Caco-2 (cell line): ENCODE results near the gene ACTR1A. TPM values are rescaled to one million over a fixed set of nuclear protein-coding genes. Genes with fewer than 3 reads are reported as not detected.

Source experiments
- Bru-seq: library from RNA; stranded (reverse); fragments of 400-500 nt; gene quantifications from one replicate; lab custom pipeline; 2021; lab: Mats Ljungman, UMichigan
- BruChase-seq, 2 experiments: library from RNA; stranded (reverse); fragments of 400-500 nt; gene quantifications; one replicate each; lab custom pipeline; 2021; lab: Mats Ljungman, UMichigan
- BruUV-seq: library from RNA; stranded (reverse); fragments of 400-500 nt; replicated peaks from 2 replicates; lab custom pipeline; 2021; lab: Mats Ljungman, UMichigan
- CTCF ChIA-PET: fragments of 300-600 bp; sonication (Branson Sonifier 250); formaldehyde crosslinking; loops from one replicate; lab custom pipeline; 2022; ENCODE audit warnings: antibody characterized with exemption; lab: Charles Lee
- POLR2A ChIA-PET: fragments of 300-600 bp; sonication (Branson Sonifier 250); formaldehyde crosslinking; loops from one replicate; lab custom pipeline; 2022; ENCODE audit warnings: antibody characterized with exemption; lab: Charles Lee
- DNase-seq, 2 experiments: peaks; one replicate each; pipeline versions ENCODE4 v3.0.0 to v3.0.0-alpha.2; 2020 to 2022
- H3K27me3 ChIP-seq: replicated peaks from 2 replicates; pipeline ENCODE4 v1.6.0; 2011; ENCODE audit warnings: low read length; ENCODE audit not compliant: control insufficient read depth, insufficient read depth
- H3K36me3 ChIP-seq: 2 replicates; pipeline ENCODE4 v1.5.1; 2011; ENCODE audit warnings: low read length; ENCODE audit not compliant: control insufficient read depth, insufficient read depth
- H3K4me1 ChIP-seq: fragments of 250-450 bp; sonication (Bioruptor Pico); 2 replicates; pipeline ENCODE4 v1.5.1; 2020; ENCODE audit warnings: mild to moderate bottlenecking
- H3K4me3 ChIP-seq: 2 replicates; pipeline ENCODE4 v1.5.1; 2011; ENCODE audit warnings: low read depth, mild to moderate bottlenecking, control low read depth, low read length
- H3K9me3 ChIP-seq: fragments of 250-450 bp; sonication (Bioruptor Pico); 2 replicates; pipeline ENCODE4 v1.5.1; 2020; ENCODE audit warnings: mild to moderate bottlenecking, moderate library complexity
- H3K27ac Mint-ChIP-seq: one replicate; pipeline ENCODE4 v1.8.0; 2022; ENCODE audit warnings: mixed read lengths; ENCODE audit not compliant: unreplicated experiment
- H3K27me3 Mint-ChIP-seq: one replicate; pipeline ENCODE4 v1.8.0; 2022; ENCODE audit warnings: mixed read lengths; ENCODE audit not compliant: insufficient read depth, unreplicated experiment
- H3K36me3 Mint-ChIP-seq: one replicate; pipeline ENCODE4 v1.8.0; 2022; ENCODE audit warnings: mild to moderate bottlenecking, mixed read lengths; ENCODE audit not compliant: insufficient read depth, unreplicated experiment
- H3K4me1 Mint-ChIP-seq: one replicate; pipeline ENCODE4 v1.8.0; 2022; ENCODE audit warnings: low read depth, mixed read lengths; ENCODE audit not compliant: unreplicated experiment
- H3K4me3 Mint-ChIP-seq: one replicate; pipeline ENCODE4 v1.8.0; 2022; ENCODE audit warnings: mild to moderate bottlenecking, moderate library complexity, mixed read lengths; ENCODE audit not compliant: unreplicated experiment
- H3K9me3 Mint-ChIP-seq: one replicate; pipeline ENCODE4 v1.8.0; 2022; ENCODE audit warnings: mixed read lengths; ENCODE audit not compliant: unreplicated experiment
- intact Hi-C: fragments of 100-400 bp; cut with micrococcal nuclease; formaldehyde crosslinking; loops from one replicate; pipeline ENCODE4 v1.10.0; 2022; ENCODE audit not compliant: unreplicated experiment
- long read RNA-seq: library from polyadenylated mRNA; stranded (forward); transcript quantifications from one replicate; pipeline ENCODE4 v2.0.0, GENCODE V29; 2022
- total RNA-seq: library from RNA; stranded (reverse); gene quantifications from 2 replicates; pipeline ENCODE4 v1.2.3, GENCODE V29; 2022
- TF ChIP-seq, protein P1 (sequence below), 2 experiments: fragments of 200-600 bp in 1 of 2; IDR thresholded peaks; 1 replicate in 1 of 2; 2 replicates in 1 of 2; pipeline versions ENCODE4 v1.5.1 to v1.8.0; 2011 to 2022; ENCODE audit warnings: antibody characterized with exemption in 1 of 2, control low read depth in 1 of 2, inconsistent platforms in 1 of 2, low read depth in 1 of 2, low read length in 1 of 2, mild to moderate bottlenecking in 1 of 2, moderate library complexity in 1 of 2; ENCODE audit not compliant: insufficient read depth in 1 of 2, severe bottlenecking in 1 of 2, unreplicated experiment in 1 of 2

ACTR1A gene
- total RNA-seq (65.9 and 69.7 TPM in 2 replicates), Bru-seq, nascent RNA (percentile 66 among the genes with signal in this experiment), BruChase-seq, experiment 1, labeled RNA remaining after a 2-hour chase (percentile 76 among the genes with signal in this experiment), BruChase-seq, experiment 2, labeled RNA remaining after a 6-hour chase (percentile 86 among the genes with signal in this experiment)
- long read RNA-seq, transcript ACTR1A-201 (11 exons, 2,829 nt) = major isoform, 185 of 215 reads
- long read RNA-seq, partial matches to known transcripts = 6 of 215 reads
- long read RNA-seq, other reads (novel, unspliced or antisense) = 24 of 215 reads

DNA sequence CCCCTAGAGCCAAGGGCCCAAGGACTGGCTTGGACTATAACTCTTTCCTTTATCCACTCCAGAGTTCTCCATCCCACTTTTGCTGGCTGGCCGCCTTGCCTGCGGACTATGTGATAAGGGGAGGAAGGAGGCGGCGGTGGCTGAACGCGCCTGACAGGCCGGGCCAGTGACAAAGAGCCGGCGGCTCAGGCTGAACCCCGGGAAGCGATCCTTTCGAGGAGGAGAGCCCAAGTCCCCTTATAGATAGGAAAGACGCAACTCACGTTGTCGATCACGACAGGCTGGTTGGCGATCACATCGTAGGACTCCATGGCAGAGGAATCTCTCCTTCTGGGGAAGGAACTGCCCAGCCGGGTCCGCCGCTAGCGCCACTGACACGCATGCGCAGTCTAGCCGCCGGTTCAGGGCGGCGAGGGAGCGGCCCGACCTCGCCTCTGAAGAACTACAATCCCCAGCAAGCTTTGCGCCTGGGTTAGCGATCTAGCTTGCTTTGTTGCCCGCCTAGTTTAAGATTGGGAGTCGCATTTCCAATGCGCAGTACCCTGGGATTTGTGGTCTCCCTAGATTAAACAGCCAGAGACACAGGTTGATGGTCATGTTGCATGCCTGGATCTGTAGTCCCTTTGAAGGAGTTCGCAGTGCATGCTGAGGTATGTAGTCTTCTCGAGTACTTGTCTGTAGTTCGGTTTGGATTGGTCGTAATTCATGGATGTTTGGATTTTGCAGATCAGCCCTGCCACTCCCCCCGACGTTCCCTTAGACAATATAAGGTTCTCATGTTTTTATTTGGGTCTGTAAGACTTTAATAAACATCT lies at the start of gene ACTR1A:
ACTR1A (minus strand) TSS at position 376 of the 815 bp plus-strand sequence; CDS start at position 311, 65 bp downstream.
- ChIA-PET CTCF (interaction anchor here (0.6 to 4.0 kb wide), 26 partner anchors 18 to 351 kb away, joined by 3 to 122 read pairs (median 3); partner anchors contain the start of genes CUEDC2, NOLC1, PITX3 and TRIM8), POLR2A (interaction anchor here (0.5 to 1.0 kb wide), 6 partner anchors 41 to 388 kb away, joined by 3 to 6 read pairs (median 4); partner anchors contain the start of genes CUEDC2 and NFKB2)
- Histone ChIP-seq H3K4me1 (no peaks in the 10 kb centered on the region), H3K4me3 (peak within 1 kb of the TSS; percentile 85), H3K36me3 (no peaks in the 10 kb centered on the region), H3K27me3 (no peaks in the 10 kb centered on the region), H3K9me3 (no peaks in the 10 kb centered on the region)
- Mint-ChIP-seq H3K27me3 (no peaks in the 10 kb centered on the region), H3K4me3 (no peak within 1 kb of the TSS), H3K9me3 (no peaks in the 10 kb centered on the region), H3K27ac (no peak within 1 kb of the TSS), H3K4me1 (no peaks in the 10 kb centered on the region), H3K36me3 (peaks cover 30% of the 10 kb centered on the region)
- TF ChIP-seq, protein P1, sequence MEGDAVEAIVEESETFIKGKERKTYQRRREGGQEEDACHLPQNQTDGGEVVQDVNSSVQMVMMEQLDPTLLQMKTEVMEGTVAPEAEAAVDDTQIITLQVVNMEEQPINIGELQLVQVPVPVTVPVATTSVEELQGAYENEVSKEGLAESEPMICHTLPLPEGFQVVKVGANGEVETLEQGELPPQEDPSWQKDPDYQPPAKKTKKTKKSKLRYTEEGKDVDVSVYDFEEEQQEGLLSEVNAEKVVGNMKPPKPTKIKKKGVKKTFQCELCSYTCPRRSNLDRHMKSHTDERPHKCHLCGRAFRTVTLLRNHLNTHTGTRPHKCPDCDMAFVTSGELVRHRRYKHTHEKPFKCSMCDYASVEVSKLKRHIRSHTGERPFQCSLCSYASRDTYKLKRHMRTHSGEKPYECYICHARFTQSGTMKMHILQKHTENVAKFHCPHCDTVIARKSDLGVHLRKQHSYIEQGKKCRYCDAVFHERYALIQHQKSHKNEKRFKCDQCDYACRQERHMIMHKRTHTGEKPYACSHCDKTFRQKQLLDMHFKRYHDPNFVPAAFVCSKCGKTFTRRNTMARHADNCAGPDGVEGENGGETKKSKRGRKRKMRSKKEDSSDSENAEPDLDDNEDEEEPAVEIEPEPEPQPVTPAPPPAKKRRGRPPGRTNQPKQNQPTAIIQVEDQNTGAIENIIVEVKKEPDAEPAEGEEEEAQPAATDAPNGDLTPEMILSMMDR (IDR thresholded peaks at IDR 0.05; ENCODE audit: insufficient read depth in 1 of 2, low read depth in 1 of 2, low read length in 1 of 2, severe bottlenecking in 1 of 2, unreplicated experiment in 1 of 2) = no peak
- peak; percentile 97 to 99 for DNase-seq
- intact Hi-C loops = loop anchor here (1.0 to 5.0 kb wide), 9 partner anchors 41 to 350 kb away; partner anchors contain the start of genes ARL3, CUEDC2, GBF1 and NOLC1
- BruUV-seq = no TSS peak

DNA sequence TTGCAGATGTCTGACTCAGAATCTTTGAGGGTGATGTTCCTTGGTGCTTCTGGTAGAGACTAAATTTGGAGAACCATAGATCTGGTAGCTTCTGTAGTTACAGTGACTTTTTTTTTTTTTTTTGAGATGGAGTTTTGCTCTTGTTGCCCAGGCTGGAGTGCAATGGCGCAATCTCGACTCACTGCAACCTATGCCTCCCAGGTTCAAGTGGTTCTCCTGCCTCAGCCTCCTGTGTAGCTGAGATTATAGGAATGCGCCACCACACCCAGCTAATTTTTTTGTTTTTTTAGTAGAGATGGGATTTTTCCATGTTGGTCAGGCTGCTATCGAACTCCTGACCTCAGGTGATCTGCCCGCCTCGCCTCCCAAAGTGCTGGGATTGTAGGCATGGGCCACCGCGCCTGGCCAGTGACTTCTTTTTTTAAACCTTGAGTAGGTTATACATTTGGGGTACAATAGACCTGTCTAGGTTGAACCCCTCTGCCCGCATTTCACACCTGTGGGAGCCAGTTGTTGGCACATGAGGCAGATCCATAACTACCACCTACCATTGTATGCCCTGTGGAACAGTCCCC lies 48.2 kb upstream of the ACTR1A start:
- CTCF ChIA-PET = interaction anchor here (0.6 to 0.7 kb wide), 2 partner anchors 33 to 48 kb away, joined by 3 to 5 read pairs; no protein-coding TSS in a partner anchor
- POLR2A ChIA-PET = no interaction called here
- Histone ChIP-seq H3K36me3 (peaks cover 1% of the 10 kb centered on the region; the same call in 1 of the 2 replicates), H3K27me3 (no peaks in the 10 kb centered on the region), H3K4me3 (no peak overlapping the region), H3K9me3 (no peaks in the 10 kb centered on the region), H3K4me1 (no peaks in the 10 kb centered on the region)
- Mint-ChIP-seq H3K4me1 (no peaks in the 10 kb centered on the region), H3K27ac (no peak overlapping the region), H3K27me3 (no peaks in the 10 kb centered on the region), H3K9me3 (no peaks in the 10 kb centered on the region), H3K4me3 (no peak overlapping the region), H3K36me3 (peaks cover 4% of the 10 kb centered on the region)
- BruUV-seq = no TSS peak
- intact Hi-C loops = no loop called here
- TF ChIP-seq, protein P1 (IDR thresholded peaks at IDR 0.05; ENCODE audit: insufficient read depth in 1 of 2, low read depth in 1 of 2, low read length in 1 of 2, severe bottlenecking in 1 of 2, unreplicated experiment in 1 of 2) = no peak
- DNase-seq = no peak

DNA sequence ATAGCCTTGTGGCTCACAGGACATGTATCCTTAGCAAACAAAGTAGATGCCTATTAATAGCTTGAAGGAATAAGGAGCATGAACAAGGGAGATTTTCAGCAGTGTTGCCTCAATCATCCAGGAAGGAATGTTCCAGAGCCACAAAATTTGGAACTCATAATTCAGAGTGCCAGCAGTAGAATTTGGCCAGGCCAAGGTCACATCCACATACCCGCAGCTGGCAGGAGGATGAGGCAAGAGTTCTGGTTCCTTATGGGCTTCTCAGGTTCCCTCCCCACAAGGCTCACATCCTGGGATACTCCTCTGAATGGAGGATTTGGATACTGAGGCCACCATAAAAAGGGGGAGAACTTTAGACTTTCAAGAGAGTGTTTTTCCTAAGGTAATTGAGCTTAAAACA lies 47.0 kb upstream of the ACTR1A start:
- Histone ChIP-seq H3K4me1 (no peaks in the 10 kb centered on the region), H3K4me3 (no peak overlapping the region), H3K9me3 (no peaks in the 10 kb centered on the region), H3K27me3 (no peaks in the 10 kb centered on the region), H3K36me3 (peaks cover 1% of the 10 kb centered on the region; the same call in 1 of the 2 replicates)
- intact Hi-C loops = no loop called here
- Mint-ChIP-seq H3K27me3 (no peaks in the 10 kb centered on the region), H3K9me3 (no peaks in the 10 kb centered on the region), H3K36me3 (peaks cover 4% of the 10 kb centered on the region), H3K4me1 (no peaks in the 10 kb centered on the region), H3K4me3 (no peak overlapping the region), H3K27ac (no peak overlapping the region)
- CTCF ChIA-PET = no interaction called here
- TF ChIP-seq, protein P1 (IDR thresholded peaks at IDR 0.05; ENCODE audit: insufficient read depth in 1 of 2, low read depth in 1 of 2, low read length in 1 of 2, severe bottlenecking in 1 of 2, unreplicated experiment in 1 of 2) = no peak
- POLR2A ChIA-PET = no interaction called here
- no TSS peak for BruUV-seq
- no peak for DNase-seq
